OCI-LY7 (cell line): ENCODE results near the gene TNFRSF8. TPM values are rescaled to one million over a fixed set of nuclear protein-coding genes. Genes with fewer than 3 reads are reported as not detected.

Experiments
- BruUV-seq: library from RNA; stranded (reverse); fragments of 400-500 nt; replicated peaks from 2 replicates; lab custom pipeline; 2021; lab: Mats Ljungman, UMichigan
- CTCF ChIA-PET: fragments of 300-600 bp; sonication (Branson Sonifier 250); formaldehyde crosslinking; loops from one replicate; lab custom pipeline; 2022; ENCODE audit warnings: antibody characterized with exemption; ENCODE audit not compliant: unreplicated experiment; lab: Charles Lee
- POLR2A ChIA-PET: fragments of 300-600 bp; sonication (Branson Sonifier 250); formaldehyde crosslinking; loops from one replicate; lab custom pipeline; 2022; ENCODE audit warnings: antibody characterized with exemption; lab: Charles Lee
- DNase-seq: peaks from one replicate; pipeline ENCODE4 v3.0.0-alpha.2; 2015; ENCODE audit warnings: low spot score
- H2AFZ ChIP-seq: fragments of 200-600 bp; sonication (generic), shearing (Covaris generic); 2 replicates; pipeline ENCODE4 v1.6.1; 2014; ENCODE audit warnings: mild to moderate bottlenecking, antibody characterized with exemption, low read length, moderate library complexity
- H3K27ac ChIP-seq: fragments of 200-600 bp; sonication (generic); 2 replicates; pipeline ENCODE4 v1.5.1; 2014; ENCODE audit warnings: mixed run types, low read depth, mild to moderate bottlenecking, moderate library complexity, low read length, inconsistent platforms; ENCODE audit not compliant: poor library complexity, severe bottlenecking
- H3K36me3 ChIP-seq: fragments of 200-600 bp; sonication (generic); 2 replicates; pipeline ENCODE4 v1.6.1; 2014; ENCODE audit warnings: mild to moderate bottlenecking, antibody characterized with exemption, low read length, moderate library complexity, mixed read lengths; ENCODE audit not compliant: insufficient read depth
- H3K4me1 ChIP-seq: fragments of 200-600 bp; sonication (generic); 2 replicates; pipeline ENCODE4 v1.5.1; 2014; ENCODE audit warnings: mild to moderate bottlenecking, low read length; ENCODE audit not compliant: insufficient read depth, poor library complexity, severe bottlenecking
- H3K4me2 ChIP-seq: fragments of 200-600 bp; sonication (generic); 2 replicates; pipeline ENCODE4 v1.6.1; 2014; ENCODE audit warnings: mild to moderate bottlenecking, low read length
- H3K4me3 ChIP-seq: fragments of 200-600 bp; sonication (generic); 2 replicates; pipeline ENCODE4 v1.5.1; 2014; ENCODE audit warnings: mild to moderate bottlenecking, low read depth, low read length; ENCODE audit not compliant: poor library complexity, severe bottlenecking
- H3K79me2 ChIP-seq: fragments of 200-600 bp; sonication (generic); 2 replicates; pipeline ENCODE4 v1.6.1; 2016; ENCODE audit warnings: low read depth, mild to moderate bottlenecking, low read length, moderate library complexity, mixed read lengths; ENCODE audit not compliant: insufficient read depth
- H3K9me2 ChIP-seq: fragments of 200-600 bp; sonication (generic); 2 replicates; pipeline ENCODE4 v1.6.1; 2016; ENCODE audit warnings: mild to moderate bottlenecking, low read length, mixed read lengths; ENCODE audit not compliant: insufficient read depth
- H3K9me3 ChIP-seq: fragments of 200-600 bp; sonication (generic); 2 replicates; pipeline ENCODE4 v1.6.1; 2014; ENCODE audit warnings: mild to moderate bottlenecking, mixed run types, low read length, mixed read lengths
- H4K20me1 ChIP-seq: fragments of 200-600 bp; sonication (generic); 2 replicates; pipeline ENCODE4 v1.6.1; 2014; ENCODE audit warnings: mild to moderate bottlenecking, antibody characterized with exemption, low read length, moderate library complexity, mixed read lengths; ENCODE audit not compliant: insufficient read depth
- EZH2phosphoT487 ChIP-seq: fragments of 200-600 bp; sonication (generic); IDR thresholded peaks from 2 replicates; pipeline ENCODE4 v1.6.1; 2018; ENCODE audit warnings: low read depth, borderline replicate concordance, mild to moderate bottlenecking, mixed run types, antibody characterized with exemption, low read length, moderate library complexity, mixed read lengths
- intact Hi-C: fragments of 100-400 bp; cut with micrococcal nuclease; formaldehyde crosslinking; loops from one replicate; pipeline ENCODE4 v1.10.0; 2022; ENCODE audit not compliant: unreplicated experiment
- total RNA-seq, 2 experiments: library from RNA; depleted of rRNA in 1 of 2; stranded (reverse); fragments of >200 nt in 1 of 2; shearing (Covaris generic) in 1 of 2; gene quantifications; 2 replicates each; pipeline ENCODE4 v1.2.3, GENCODE V29; 2014 to 2022
- TF ChIP-seq, protein P1 (sequence below): fragments of 200-600 bp; sonication (generic); conservative IDR thresholded peaks from 2 replicates; pipeline ENCODE4 v1.5.1; 2014; ENCODE audit warnings: mild to moderate bottlenecking, antibody characterized with exemption, low read length, moderate library complexity, mixed read lengths

The TNFRSF8 gene
- total RNA-seq, 2 experiments from 2014 or later = 0.29 TPM; not detected in 1

DNA sequence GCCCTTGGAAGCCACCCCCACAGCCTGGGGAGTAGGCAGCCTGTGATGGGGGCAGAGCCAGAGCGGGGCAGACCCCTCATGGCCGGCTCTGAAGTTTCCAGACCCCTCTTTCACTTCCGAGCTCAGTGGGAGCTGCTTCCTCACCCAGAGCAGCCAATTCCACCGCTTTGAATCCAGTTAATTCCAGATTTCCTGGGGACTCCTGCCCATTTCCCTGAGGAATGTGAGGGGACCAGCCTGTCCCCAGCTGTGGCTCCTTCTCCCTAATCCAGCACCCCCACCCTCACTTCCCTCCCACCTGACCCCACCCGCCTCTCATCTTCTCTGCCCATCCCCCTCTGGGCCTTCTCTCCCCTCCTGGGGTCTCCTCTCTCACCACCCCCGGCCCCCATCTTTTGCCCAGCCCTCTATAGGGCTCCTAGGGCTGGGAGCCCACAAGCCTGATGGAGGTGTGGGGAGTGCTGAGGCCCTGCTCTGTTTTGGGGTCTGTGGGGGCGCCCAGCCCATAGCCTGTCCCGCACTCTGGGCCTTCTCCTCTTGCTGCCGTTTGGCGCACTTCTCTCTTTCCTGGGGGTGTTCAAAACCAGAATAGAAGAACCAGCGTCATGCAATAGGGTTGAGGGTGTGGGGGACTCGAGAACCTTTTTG, 77.5 kb downstream of the TNFRSF8 start:
- Histone ChIP-seq H4K20me1 (no peaks in the 10 kb centered on the region), H3K9me3 (no peaks in the 10 kb centered on the region), H3K36me3 (no peaks in the 10 kb centered on the region), H3K9me2 (no peaks in the 10 kb centered on the region), H3K4me3 (no peak overlapping the region), H3K27ac (no peak overlapping the region), H3K4me1 (peaks cover 11% of the 10 kb centered on the region), H2AFZ (no peak overlapping the region), H3K79me2 (no peaks in the 10 kb centered on the region), H3K4me2 (no peak overlapping the region)
- ChIA-PET CTCF (no interaction called here), POLR2A (no interaction called here)
- DNase-seq = no peak
- no TSS peak for BruUV-seq
- TF ChIP-seq EZH2phosphoT487 = no peak
- TF ChIP-seq, protein P1, sequence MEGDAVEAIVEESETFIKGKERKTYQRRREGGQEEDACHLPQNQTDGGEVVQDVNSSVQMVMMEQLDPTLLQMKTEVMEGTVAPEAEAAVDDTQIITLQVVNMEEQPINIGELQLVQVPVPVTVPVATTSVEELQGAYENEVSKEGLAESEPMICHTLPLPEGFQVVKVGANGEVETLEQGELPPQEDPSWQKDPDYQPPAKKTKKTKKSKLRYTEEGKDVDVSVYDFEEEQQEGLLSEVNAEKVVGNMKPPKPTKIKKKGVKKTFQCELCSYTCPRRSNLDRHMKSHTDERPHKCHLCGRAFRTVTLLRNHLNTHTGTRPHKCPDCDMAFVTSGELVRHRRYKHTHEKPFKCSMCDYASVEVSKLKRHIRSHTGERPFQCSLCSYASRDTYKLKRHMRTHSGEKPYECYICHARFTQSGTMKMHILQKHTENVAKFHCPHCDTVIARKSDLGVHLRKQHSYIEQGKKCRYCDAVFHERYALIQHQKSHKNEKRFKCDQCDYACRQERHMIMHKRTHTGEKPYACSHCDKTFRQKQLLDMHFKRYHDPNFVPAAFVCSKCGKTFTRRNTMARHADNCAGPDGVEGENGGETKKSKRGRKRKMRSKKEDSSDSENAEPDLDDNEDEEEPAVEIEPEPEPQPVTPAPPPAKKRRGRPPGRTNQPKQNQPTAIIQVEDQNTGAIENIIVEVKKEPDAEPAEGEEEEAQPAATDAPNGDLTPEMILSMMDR = no peak
- intact Hi-C loops = no loop called here

DNA sequence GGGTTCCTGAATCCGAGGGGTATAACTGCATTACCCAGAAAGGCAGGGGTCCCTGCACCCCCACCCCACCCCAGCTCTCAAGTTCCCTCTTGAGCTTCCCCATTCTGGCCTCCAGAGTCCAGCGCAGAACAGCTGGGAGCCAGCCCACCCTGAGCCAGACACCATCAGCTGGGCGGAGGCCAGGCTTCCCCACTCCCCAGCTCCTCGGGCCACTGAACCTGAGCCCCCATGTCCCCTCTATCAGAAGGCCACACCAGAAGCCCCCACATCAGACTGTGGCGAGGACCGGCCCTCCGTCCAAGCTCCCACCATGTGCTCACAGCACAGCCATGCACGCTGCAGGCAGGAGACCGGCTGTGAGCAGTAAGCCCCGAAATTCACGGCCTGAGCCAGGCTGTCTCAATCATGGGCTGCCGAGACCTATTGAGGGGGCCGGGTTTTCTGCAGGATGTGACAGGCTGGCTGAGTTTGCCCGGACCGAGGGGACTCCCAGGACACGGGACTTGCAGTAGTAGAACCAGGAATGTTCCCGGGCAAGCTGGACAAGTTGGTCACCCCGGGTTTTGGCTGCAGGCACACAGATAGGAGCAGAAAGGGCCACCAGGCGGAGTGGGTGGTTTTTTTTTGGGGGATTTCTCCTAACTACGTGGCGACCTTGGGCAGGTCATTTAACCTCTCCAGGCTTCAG, 78.2 kb downstream of the TNFRSF8 start:
- BruUV-seq = no TSS peak
- POLR2A ChIA-PET = interaction anchor here (1.2 to 1.4 kb wide), 2 partner anchors 16 to 18 kb away, joined by 3 to 8 read pairs; no protein-coding TSS in a partner anchor
- no peak overlapping the region for H3K27ac ChIP-seq
- no peak for DNase-seq
- no peaks in the 10 kb centered on the region for H3K36me3 ChIP-seq
- H3K9me3 ChIP-seq = no peaks in the 10 kb centered on the region
- H3K4me1 ChIP-seq = peaks cover 11% of the 10 kb centered on the region
- H3K9me2 ChIP-seq = no peaks in the 10 kb centered on the region
- H3K79me2 ChIP-seq = no peaks in the 10 kb centered on the region
- intact Hi-C loops = no loop called here
- CTCF ChIA-PET = no interaction called here
- TF ChIP-seq, protein P1 = no peak
- no peak for TF ChIP-seq EZH2phosphoT487
- H3K4me2 ChIP-seq = no peak overlapping the region
- no peak overlapping the region for H3K4me3 ChIP-seq
- no peaks in the 10 kb centered on the region for H4K20me1 ChIP-seq
- no peak overlapping the region for H2AFZ ChIP-seq
